Mucosa of stomach (tissue), 1 donor: Measurements from ENCODE around the gene NFIC.

Source experiments
- H3K27me3 ChIP-seq: one replicate; pipeline ENCODE4 v1.7.0; 2013; ENCODE audit warnings: mild to moderate bottlenecking, low read length; ENCODE audit not compliant: control insufficient read depth, insufficient read depth
- H3K36me3 ChIP-seq: one replicate; pipeline ENCODE4 v1.7.0; 2013; ENCODE audit warnings: low read length; ENCODE audit not compliant: control insufficient read depth, insufficient read depth
- H3K4me1 ChIP-seq: one replicate; pipeline ENCODE4 v1.7.0; 2013; ENCODE audit warnings: mild to moderate bottlenecking, low read length; ENCODE audit not compliant: control insufficient read depth, insufficient read depth
- H3K4me3 ChIP-seq: one replicate; pipeline ENCODE4 v1.7.0; 2013; ENCODE audit warnings: low read length
- H3K9ac ChIP-seq: one replicate; pipeline ENCODE4 v1.7.0; 2013; ENCODE audit warnings: mild to moderate bottlenecking, low read length, moderate library complexity
- H3K9me3 ChIP-seq: one replicate; pipeline ENCODE4 v1.7.0; 2013; ENCODE audit warnings: mild to moderate bottlenecking, low read length, moderate library complexity; ENCODE audit not compliant: control insufficient read depth
- donor health status: Pancreatic carcinoma.

NFIC gene

GRCh38 chr19:3470500-3471128 lies 104.2 kb downstream of the NFIC start:
- Histone ChIP-seq H3K36me3 (no peaks in the 10 kb centered on the region), H3K4me3 (no peak overlapping the region), H3K4me1 (peaks cover 25% of the 10 kb centered on the region), H3K27me3 (no peaks in the 10 kb centered on the region), H3K9me3 (no peaks in the 10 kb centered on the region), H3K9ac (no peak overlapping the region)

GRCh38 chr19:3471954-3472655 lies 105.7 kb downstream of the NFIC start:
- no peaks in the 10 kb centered on the region for H3K27me3 ChIP-seq
- no peak overlapping the region for H3K9ac ChIP-seq
- H3K4me1 ChIP-seq, result peaks cover 25% of the 10 kb centered on the region
- H3K36me3 ChIP-seq, result no peaks in the 10 kb centered on the region
- no peak overlapping the region for H3K4me3 ChIP-seq
- no peaks in the 10 kb centered on the region for H3K9me3 ChIP-seq

- Histone ChIP-seq H3K4me3 (no peak overlapping the region), H3K27me3 (no peaks in the 10 kb centered on the region)
Observed at GRCh38 chr19:3474010-3474409, 107.6 kb downstream of the NFIC start.

GRCh38 chr19:3474614-3475013 lies 108.2 kb downstream of the NFIC start:
- H3K4me1 ChIP-seq, result peaks cover 32% of the 10 kb centered on the region
- no peak overlapping the region for H3K4me3 ChIP-seq
- H3K9me3 ChIP-seq, result no peaks in the 10 kb centered on the region
- no peaks in the 10 kb centered on the region for H3K27me3 ChIP-seq
- no peak overlapping the region for H3K9ac ChIP-seq
- H3K36me3 ChIP-seq, result no peaks in the 10 kb centered on the region

More at GRCh38 chr19:3474010-3474409, 107.6 kb downstream of the NFIC start:
- no peak overlapping the region for H3K9ac ChIP-seq
- H3K9me3 ChIP-seq, result no peaks in the 10 kb centered on the region
- no peaks in the 10 kb centered on the region for H3K36me3 ChIP-seq
- H3K4me1 ChIP-seq, result peaks cover 26% of the 10 kb centered on the region

GRCh38 chr19:3475449-3475848 lies 109.1 kb downstream of the NFIC start:
- Histone ChIP-seq H3K36me3 (no peaks in the 10 kb centered on the region), H3K9ac (no peak overlapping the region), H3K27me3 (peaks cover 2% of the 10 kb centered on the region), H3K4me1 (peaks cover 39% of the 10 kb centered on the region), H3K4me3 (no peak overlapping the region), H3K9me3 (no peaks in the 10 kb centered on the region)

GRCh38 chr19:3476830-3477229 lies 110.4 kb downstream of the NFIC start:
- no peaks in the 10 kb centered on the region for H3K36me3 ChIP-seq
- peaks cover 53% of the 10 kb centered on the region for H3K4me1 ChIP-seq
- no peak overlapping the region for H3K9ac ChIP-seq
- no peak overlapping the region for H3K4me3 ChIP-seq
- H3K9me3 ChIP-seq, result no peaks in the 10 kb centered on the region
- H3K27me3 ChIP-seq, result peaks cover 4% of the 10 kb centered on the region

- peaks cover 54% of the 10 kb centered on the region for H3K4me1 ChIP-seq
- no peaks in the 10 kb centered on the region for H3K36me3 ChIP-seq
- H3K4me3 ChIP-seq, result no peak overlapping the region
- H3K9me3 ChIP-seq, result no peaks in the 10 kb centered on the region
- H3K27me3 ChIP-seq, result peaks cover 4% of the 10 kb centered on the region
- no peak overlapping the region for H3K9ac ChIP-seq
Observed at GRCh38 chr19:3477506-3477905, 111.1 kb downstream of the NFIC start.

- Histone ChIP-seq H3K27me3 (peaks cover 4% of the 10 kb centered on the region), H3K9ac (no peak overlapping the region), H3K36me3 (no peaks in the 10 kb centered on the region), H3K9me3 (no peaks in the 10 kb centered on the region), H3K4me1 (peaks cover 51% of the 10 kb centered on the region), H3K4me3 (no peak overlapping the region)
Observed at GRCh38 chr19:3477951-3478350, 111.6 kb downstream of the NFIC start.

GRCh38 chr19:3478409-3479176 lies 112.2 kb downstream of the NFIC start:
- H3K4me3 ChIP-seq, result no peak overlapping the region

GRCh38 chr19:3479177-3479833 lies 112.9 kb downstream of the NFIC start:
- Histone ChIP-seq H3K4me3 (no peak overlapping the region), H3K4me1 (peaks cover 47% of the 10 kb centered on the region), H3K9me3 (no peaks in the 10 kb centered on the region), H3K27me3 (peaks cover 4% of the 10 kb centered on the region), H3K9ac (peak overlapping the region; percentile 12), H3K36me3 (no peaks in the 10 kb centered on the region)

More at GRCh38 chr19:3478409-3479176, 112.2 kb downstream of the NFIC start:
- Histone ChIP-seq H3K9me3 (no peaks in the 10 kb centered on the region), H3K4me1 (peaks cover 54% of the 10 kb centered on the region), H3K36me3 (no peaks in the 10 kb centered on the region), H3K27me3 (peaks cover 4% of the 10 kb centered on the region), H3K9ac (no peak overlapping the region)

- Histone ChIP-seq H3K9me3 (no peaks in the 10 kb centered on the region), H3K36me3 (no peaks in the 10 kb centered on the region), H3K4me1 (peaks cover 42% of the 10 kb centered on the region), H3K27me3 (peaks cover 4% of the 10 kb centered on the region), H3K9ac (peak overlapping the region; percentile 61), H3K4me3 (peak overlapping the region; percentile 19)
Observed at GRCh38 chr19:3479834-3480215, 113.4 kb downstream of the NFIC start.
